K562 (cell line): ENCODE results near the gene SCFD1.

Source experiments
- SPI1 ChIP-seq: IDR thresholded peaks from 2 replicates; pipeline ENCODE4 v1.6.1; 2011; ENCODE audit warnings: low read depth, low read length, control low read depth, borderline replicate concordance
- ZNF318 ChIP-seq, 2 experiments: fragments of 450-650 bp; IDR thresholded peaks; 2 replicates each; pipeline ENCODE4 v1.6.1; 2016; ENCODE audit warnings: mild to moderate bottlenecking in 2 of 2, borderline replicate concordance in 1 of 2, low read depth in 1 of 2, moderate library complexity in 1 of 2
- ZNF584 ChIP-seq: fragments of 200-800 bp; sonication (Bioruptor generic); IDR thresholded peaks from 2 replicates; pipeline ENCODE4 v1.6.1; 2016; ENCODE audit warnings: low read depth, mild to moderate bottlenecking, missing genetic modification characterization, missing compliant biosample characterization
- TF ChIP-seq, protein P1 (sequence below), 3 experiments: IDR thresholded peaks in 2 of 3; conservative IDR thresholded peaks in 1 of 3; 2 replicates each; pipeline ENCODE4 v1.5.1; 2011 to 2012; ENCODE audit warnings: low read length in 3 of 3, mild to moderate bottlenecking in 3 of 3, control low read depth in 2 of 3, improper control_type of control experiment in 1 of 3, inconsistent platforms in 1 of 3, low read depth in 1 of 3, mixed read lengths in 1 of 3, moderate library complexity in 1 of 3; ENCODE audit not compliant: insufficient read depth in 2 of 3

GRCh38 chr14:30651937-30652336, 29.8 kb downstream of the SCFD1 start:
- no peak for TF ChIP-seq ZNF318 (IDR thresholded peaks at IDR 0.05; ENCODE audit: borderline replicate concordance in 1 of 2, low read depth in 1 of 2)
- TF ChIP-seq ZNF584 (CRISPR knock-in tag) = no peak
- TF ChIP-seq, protein P1, sequence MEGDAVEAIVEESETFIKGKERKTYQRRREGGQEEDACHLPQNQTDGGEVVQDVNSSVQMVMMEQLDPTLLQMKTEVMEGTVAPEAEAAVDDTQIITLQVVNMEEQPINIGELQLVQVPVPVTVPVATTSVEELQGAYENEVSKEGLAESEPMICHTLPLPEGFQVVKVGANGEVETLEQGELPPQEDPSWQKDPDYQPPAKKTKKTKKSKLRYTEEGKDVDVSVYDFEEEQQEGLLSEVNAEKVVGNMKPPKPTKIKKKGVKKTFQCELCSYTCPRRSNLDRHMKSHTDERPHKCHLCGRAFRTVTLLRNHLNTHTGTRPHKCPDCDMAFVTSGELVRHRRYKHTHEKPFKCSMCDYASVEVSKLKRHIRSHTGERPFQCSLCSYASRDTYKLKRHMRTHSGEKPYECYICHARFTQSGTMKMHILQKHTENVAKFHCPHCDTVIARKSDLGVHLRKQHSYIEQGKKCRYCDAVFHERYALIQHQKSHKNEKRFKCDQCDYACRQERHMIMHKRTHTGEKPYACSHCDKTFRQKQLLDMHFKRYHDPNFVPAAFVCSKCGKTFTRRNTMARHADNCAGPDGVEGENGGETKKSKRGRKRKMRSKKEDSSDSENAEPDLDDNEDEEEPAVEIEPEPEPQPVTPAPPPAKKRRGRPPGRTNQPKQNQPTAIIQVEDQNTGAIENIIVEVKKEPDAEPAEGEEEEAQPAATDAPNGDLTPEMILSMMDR (IDR thresholded peaks at IDR 0.05 in 2 of 3, conservative IDR thresholded peaks at IDR 0.05 in 1 of 3; ENCODE audit: insufficient read depth in 2 of 3, low read depth in 1 of 3, low read length in 3 of 3) = no peak
- TF ChIP-seq SPI1 = no peak
